Stimulated activated CD8-positive, alpha-beta memory T cell treated with anti-CD3 and anti-CD28 coated beads, Interleukin-4, amount 100 ng/mL, for 24 hours (primary cell): Measurements from ENCODE around the gene POLD4.

Experiments
- DNase-seq: peaks from one replicate; pipeline ENCODE4 v3.0.0-alpha.2; 2020; ENCODE audit warnings: low read depth

Gene POLD4

GRCh38 chr11:67316882-67317204 lies 36.5 kb downstream of the POLD4 start:
- no peak for DNase-seq

- no peak for DNase-seq
Observed at GRCh38 chr11:67315325-67315909, 37.9 kb downstream of the POLD4 start.

GRCh38 chr11:67314218-67314617 lies 39.1 kb downstream of the POLD4 start:
- DNase-seq = no peak

- no peak for DNase-seq
Observed at GRCh38 chr11:67313125-67313890, 40.0 kb downstream of the POLD4 start.

GRCh38 chr11:67312187-67313021 lies 40.9 kb downstream of the POLD4 start:
- no peak for DNase-seq

GRCh38 chr11:67311556-67312082 lies 41.7 kb downstream of the POLD4 start:
- no peak for DNase-seq

GRCh38 chr11:67311051-67311555 lies 42.2 kb downstream of the POLD4 start:
- no peak for DNase-seq

- DNase-seq = no peak
Observed at GRCh38 chr11:67310246-67311050, 42.9 kb downstream of the POLD4 start.

- no peak for DNase-seq
Observed at GRCh38 chr11:67309661-67310061, 43.7 kb downstream of the POLD4 start.

GRCh38 chr11:67309166-67309565 lies 44.2 kb downstream of the POLD4 start:
- no peak for DNase-seq

GRCh38 chr11:67308031-67308866 lies 45.1 kb downstream of the POLD4 start:
- DNase-seq = no peak

GRCh38 chr11:67307545-67308001 lies 45.8 kb downstream of the POLD4 start:
- DNase-seq = no peak

GRCh38 chr11:67306769-67307544 lies 46.4 kb downstream of the POLD4 start:
- DNase-seq = no peak

- DNase-seq = no peak
Observed at GRCh38 chr11:67304511-67305113, 48.7 kb downstream of the POLD4 start.

GRCh38 chr11:67303835-67304411 lies 49.4 kb downstream of the POLD4 start:
- no peak for DNase-seq

- no peak for DNase-seq
Observed at GRCh38 chr11:67303132-67303834, 50.1 kb downstream of the POLD4 start, which contains the start of gene SSH3. Gene SSH3, plus strand, starts transcription at chr11:67303530. Its CDS starts 96 bp downstream, at chr11:67303626.

- DNase-seq = no peak
Observed at GRCh38 chr11:67302571-67303131, 50.7 kb downstream of the POLD4 start.

GRCh38 chr11:67301951-67302516 lies 51.3 kb downstream of the POLD4 start:
- DNase-seq = no peak
